ENCODE measurements around the gene SUCLA2. TPM values are rescaled to one million over a fixed set of nuclear protein-coding genes. Genes with fewer than 3 reads are reported as not detected.

Gene SUCLA2
- total RNA-seq, 1 experiment from 2014 or later, result 39.1 TPM

GRCh38 chr13:47990427-47990826, 10.6 kb downstream of the SUCLA2 start:
- ChIA-PET CTCF (no interaction called here), RAD21 (ENCODE audit: low non-redundant PET in 1 of 2, low total read pairs in 2 of 2, uncharacterized antibody in 2 of 2, unreplicated experiment in 2 of 2) (no interaction called here), POLR2A (no interaction called here)
- TF ChIP-seq FOSL1 (IDR thresholded peaks at IDR 0.05; ENCODE audit: low read depth) (no peak), SP1 (IDR thresholded peaks at IDR 0.05; ENCODE audit: low read depth) (no peak), EZH2 (IDR thresholded peaks at IDR 0.05) (no peak), TCF7L2 (IDR thresholded peaks at IDR 0.05; ENCODE audit: borderline replicate concordance, extremely low read depth, insufficient read depth, insufficient read length) (no peak), SRF (IDR thresholded peaks at IDR 0.05; ENCODE audit: low read depth) (no peak), SIN3A (IDR thresholded peaks at IDR 0.05; ENCODE audit: low read depth) (no peak), RAD21 (IDR thresholded peaks at IDR 0.05; ENCODE audit: low read depth) (no peak), ELF1 (IDR thresholded peaks at IDR 0.05; ENCODE audit: borderline replicate concordance, low read depth) (no peak)
- H3K4me3 ChIP-seq (replicated peaks in 1 of 2; ENCODE audit: low read depth in 1 of 2, low read length in 2 of 2), result no peak overlapping the region
- no peak overlapping the region for H2AFZ ChIP-seq (ENCODE audit: low read depth, low read length, poor library complexity, severe bottlenecking)
- no peak for DNase-seq (ENCODE audit: low read depth, low spot score)
- H3K79me2 ChIP-seq (ENCODE audit: insufficient read depth, low read length), result peaks cover 36% of the 10 kb centered on the region
- H3K4me1 ChIP-seq (ENCODE audit: control insufficient read depth in 1 of 2, insufficient read depth in 2 of 2, low read length in 2 of 2), result no peaks in the 10 kb centered on the region
- H3K9me3 ChIP-seq (ENCODE audit: control insufficient read depth in 1 of 2, insufficient read depth in 1 of 2, low read depth in 1 of 2, low read length in 2 of 2), result no peaks in the 10 kb centered on the region
- H4K20me1 ChIP-seq (ENCODE audit: insufficient read depth), result no peaks in the 10 kb centered on the region
- intact Hi-C loops (cut with micrococcal nuclease), result no loop called here
- H3K9me2 ChIP-seq (ENCODE audit: insufficient read depth), result no peaks in the 10 kb centered on the region
- H3K9ac ChIP-seq (ENCODE audit: low read length), result no peak overlapping the region
- no peaks in the 10 kb centered on the region for H3K27me3 ChIP-seq (ENCODE audit: insufficient read depth, low read length)
- no peak overlapping the region for H3K4me2 ChIP-seq (ENCODE audit: low read length)
- H3K36me3 ChIP-seq (ENCODE audit: control insufficient read depth in 1 of 2, insufficient read depth in 2 of 2, low read length in 2 of 2), result peaks cover 0 to 6% of the 10 kb centered on the region in 2 experiments; a peak in 2 of 4 replicates
- ATAC-seq, result no peak
- no TSS peak for BruUV-seq (replicated peaks)
- H3K27ac ChIP-seq (ENCODE audit: low read depth, low read length), result no peak overlapping the region

- ChIA-PET RAD21 (ENCODE audit: low non-redundant PET in 1 of 2, low total read pairs in 2 of 2, uncharacterized antibody in 2 of 2, unreplicated experiment in 2 of 2) (no interaction called here), POLR2A (no interaction called here), CTCF (no interaction called here)
- no peak for DNase-seq (ENCODE audit: low read depth, low spot score)
- Histone ChIP-seq H3K9me2 (ENCODE audit: insufficient read depth) (no peaks in the 10 kb centered on the region), H2AFZ (ENCODE audit: low read depth, low read length, poor library complexity, severe bottlenecking) (no peak overlapping the region), H3K27me3 (ENCODE audit: insufficient read depth, low read length) (no peaks in the 10 kb centered on the region), H3K27ac (ENCODE audit: low read depth, low read length) (no peak overlapping the region), H3K79me2 (ENCODE audit: insufficient read depth, low read length) (no peaks in the 10 kb centered on the region), H3K4me3 (replicated peaks in 1 of 2; ENCODE audit: low read depth in 1 of 2, low read length in 2 of 2) (no peak overlapping the region), H3K4me1 (ENCODE audit: control insufficient read depth in 1 of 2, insufficient read depth in 2 of 2, low read length in 2 of 2) (no peaks in the 10 kb centered on the region), H3K4me2 (ENCODE audit: low read length) (no peak overlapping the region), H3K36me3 (ENCODE audit: control insufficient read depth in 1 of 2, insufficient read depth in 2 of 2, low read length in 2 of 2) (peaks cover 0 to 5% of the 10 kb centered on the region in 2 experiments; a peak in 1 of 4 replicates), H3K9ac (ENCODE audit: low read length) (no peak overlapping the region), H4K20me1 (ENCODE audit: insufficient read depth) (no peaks in the 10 kb centered on the region), H3K9me3 (ENCODE audit: control insufficient read depth in 1 of 2, insufficient read depth in 1 of 2, low read depth in 1 of 2, low read length in 2 of 2) (no peaks in the 10 kb centered on the region)
- BruUV-seq (replicated peaks), result no TSS peak
- intact Hi-C loops (cut with micrococcal nuclease), result loop anchor here (10.0 kb wide), 1 partner anchor 1148 kb away; no protein-coding TSS in a partner anchor
- no peak for ATAC-seq
- TF ChIP-seq ELF1 (IDR thresholded peaks at IDR 0.05; ENCODE audit: borderline replicate concordance, low read depth) (no peak), POLR2A (IDR thresholded peaks at IDR 0.05; ENCODE audit: borderline replicate concordance, extremely low read depth, insufficient read depth, insufficient read length) (no peak), ZFX (IDR thresholded peaks at IDR 0.05) (no peak), ZNF274 (IDR thresholded peaks at IDR 0.05; ENCODE audit: low read depth, low read length) (no peak)
Observed at GRCh38 chr13:47983070-47983469, 18.0 kb downstream of the SUCLA2 start.
